ENCODE results near the gene GNAZ. TPM values are rescaled to one million over a fixed set of nuclear protein-coding genes. Genes with fewer than 3 reads are reported as not detected.

The GNAZ gene
- total RNA-seq, 1 experiment from 2014 or later: 11.9 TPM

DNA sequence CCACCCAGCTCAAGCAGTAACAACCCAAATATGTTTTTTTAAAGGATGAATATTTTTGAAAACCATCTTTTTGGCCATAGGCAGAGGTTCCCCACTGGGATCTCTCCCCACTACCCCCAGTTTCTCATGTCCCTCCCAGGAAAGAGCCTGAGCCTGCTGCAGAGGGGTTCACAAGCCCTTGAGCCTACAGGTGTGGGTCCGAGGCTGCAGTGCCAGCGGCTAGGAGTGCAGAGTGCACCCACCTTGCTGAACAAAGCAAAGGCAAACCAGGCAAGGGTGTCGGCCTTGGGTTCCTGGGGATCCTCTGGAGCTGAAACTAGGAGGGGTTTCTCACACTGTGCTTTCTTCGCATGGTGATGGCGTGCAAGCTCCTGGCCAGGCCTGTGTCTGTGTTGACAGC, 35.0 kb downstream of the GNAZ start:
- no peak for DNase-seq
- no peak overlapping the region for H3K4me3 ChIP-seq
- no peak overlapping the region for H3K27ac ChIP-seq
- peaks cover 51% of the 10 kb centered on the region for H3K4me1 ChIP-seq
- no peaks in the 10 kb centered on the region for H3K27me3 ChIP-seq
- no peaks in the 10 kb centered on the region for H3K9me3 ChIP-seq (replicated peaks)
- no peaks in the 10 kb centered on the region for H3K36me3 ChIP-seq

DNA sequence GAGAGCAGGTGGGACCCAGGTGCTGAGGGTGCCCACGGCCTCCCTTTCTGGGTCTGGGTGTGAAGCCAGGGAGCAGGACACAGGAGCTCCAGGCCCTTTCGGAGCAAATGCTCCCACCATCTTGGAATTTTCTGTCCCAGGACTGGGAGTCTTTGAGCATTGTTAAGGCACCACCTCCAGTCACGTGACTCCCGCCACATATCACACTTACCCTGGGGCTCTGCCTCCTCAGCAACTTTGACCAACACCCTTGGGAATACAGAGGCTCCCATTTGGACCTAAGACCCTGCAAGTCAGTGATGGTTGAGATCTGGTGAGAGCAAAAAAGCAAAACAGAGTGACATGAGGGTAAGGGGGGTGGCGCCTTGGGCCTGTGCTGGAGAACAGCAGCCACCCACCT, 35.6 kb downstream of the GNAZ start:
- Histone ChIP-seq H3K27ac (no peak overlapping the region), H3K9me3 (replicated peaks) (no peaks in the 10 kb centered on the region), H3K36me3 (no peaks in the 10 kb centered on the region), H3K27me3 (no peaks in the 10 kb centered on the region), H3K4me3 (no peak overlapping the region), H3K4me1 (peaks cover 56% of the 10 kb centered on the region)
- no peak for DNase-seq

DNA sequence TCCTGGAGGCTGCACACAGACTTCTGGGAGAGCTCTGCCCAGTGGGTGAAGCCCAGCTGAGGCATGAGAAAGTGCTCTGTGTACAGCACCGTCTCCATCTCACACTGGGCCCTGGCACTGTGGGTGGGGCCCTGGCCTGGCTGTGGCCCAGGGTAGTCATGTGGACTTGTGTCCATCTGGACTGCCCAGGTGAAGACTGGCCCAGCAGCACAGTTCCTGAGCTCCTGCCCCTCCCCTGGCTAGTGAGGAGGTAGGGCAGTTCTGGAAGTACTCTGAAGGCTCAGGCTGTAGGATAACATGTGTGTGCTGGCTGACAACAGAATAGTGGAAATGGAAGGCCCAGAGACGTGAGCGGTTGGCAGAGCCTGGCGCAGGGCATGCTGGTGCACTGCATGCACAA, 36.0 kb downstream of the GNAZ start:
- Histone ChIP-seq H3K27me3 (no peaks in the 10 kb centered on the region), H3K27ac (no peak overlapping the region), H3K9me3 (replicated peaks) (no peaks in the 10 kb centered on the region), H3K4me3 (no peak overlapping the region), H3K36me3 (no peaks in the 10 kb centered on the region), H3K4me1 (peaks cover 60% of the 10 kb centered on the region)
- no peak for DNase-seq

DNA sequence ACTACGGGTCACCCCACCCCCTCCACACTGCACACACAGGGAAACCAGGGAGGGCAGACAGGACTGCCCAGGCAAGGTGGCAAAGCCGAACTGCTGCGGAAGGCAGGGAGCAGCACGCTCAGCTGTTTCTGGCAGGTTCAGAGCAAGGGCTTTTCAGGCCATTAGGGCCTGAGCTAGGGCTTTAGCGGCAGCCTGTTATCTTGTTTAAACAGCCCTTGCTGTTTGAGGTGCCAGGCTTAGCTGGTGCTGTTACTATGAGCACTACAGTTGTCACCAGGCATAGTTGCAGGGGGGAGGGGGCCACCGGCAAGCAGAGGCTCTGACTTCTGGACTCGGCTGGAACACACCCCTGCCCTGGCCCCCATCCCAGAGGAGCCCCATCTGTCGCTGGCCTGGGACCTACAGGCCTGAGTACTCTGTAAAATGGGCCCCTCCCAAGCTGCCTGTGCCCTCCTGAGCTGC, 36.6 kb downstream of the GNAZ start:
- DNase-seq: peak; percentile 38 to 48
- Histone ChIP-seq H3K27me3 (no peaks in the 10 kb centered on the region), H3K36me3 (no peaks in the 10 kb centered on the region), H3K27ac (peak overlapping the region; percentile 13; the same call in 1 of the 2 replicates), H3K4me1 (peaks cover 61% of the 10 kb centered on the region), H3K4me3 (no peak overlapping the region), H3K9me3 (replicated peaks) (no peaks in the 10 kb centered on the region)

DNA sequence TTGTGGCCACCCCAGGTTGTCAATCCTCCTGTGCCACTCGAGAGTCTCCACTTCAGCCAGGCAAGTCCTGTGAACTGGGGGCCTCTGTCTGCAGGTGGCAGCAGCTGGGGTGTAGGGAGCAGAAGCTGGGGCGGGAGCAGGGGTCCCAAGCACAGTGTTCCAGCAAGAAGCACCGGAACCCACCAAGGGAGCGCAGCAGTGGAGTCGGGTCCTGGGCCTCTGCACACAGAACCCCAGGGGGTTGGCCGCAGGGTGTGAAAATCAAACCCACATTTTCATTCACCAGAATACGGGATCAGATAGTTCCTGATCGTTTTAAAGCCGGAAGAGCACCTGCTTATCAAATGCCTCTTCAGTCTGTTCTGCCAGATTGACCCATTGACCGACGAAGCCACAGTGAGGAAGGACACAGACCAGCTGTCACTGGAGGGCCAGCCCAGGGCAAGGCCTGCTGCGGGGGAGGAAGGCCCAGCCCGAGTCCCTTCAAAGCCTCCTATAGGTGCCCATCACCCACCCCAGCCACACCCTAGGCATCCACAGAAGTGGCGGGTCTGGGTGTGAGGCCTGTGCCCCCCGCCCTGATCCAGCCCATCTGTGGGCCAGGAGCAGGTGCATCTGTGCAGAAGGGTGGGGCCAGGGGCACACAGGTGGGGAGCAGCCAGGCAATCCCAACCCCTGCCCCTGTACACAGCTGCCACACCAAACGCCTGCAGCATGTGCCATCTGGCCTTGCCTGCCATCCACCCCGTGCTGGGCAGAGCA, 37.3 kb downstream of the GNAZ start:
- Histone ChIP-seq H3K9me3 (replicated peaks) (no peaks in the 10 kb centered on the region), H3K36me3 (no peaks in the 10 kb centered on the region), H3K4me1 (peaks cover 63% of the 10 kb centered on the region), H3K4me3 (no peak overlapping the region), H3K27ac (peak overlapping the region; percentile 13; the same call in 1 of the 2 replicates), H3K27me3 (no peaks in the 10 kb centered on the region)
- peak in 1 of 2 experiments; percentile 51 for DNase-seq

DNA sequence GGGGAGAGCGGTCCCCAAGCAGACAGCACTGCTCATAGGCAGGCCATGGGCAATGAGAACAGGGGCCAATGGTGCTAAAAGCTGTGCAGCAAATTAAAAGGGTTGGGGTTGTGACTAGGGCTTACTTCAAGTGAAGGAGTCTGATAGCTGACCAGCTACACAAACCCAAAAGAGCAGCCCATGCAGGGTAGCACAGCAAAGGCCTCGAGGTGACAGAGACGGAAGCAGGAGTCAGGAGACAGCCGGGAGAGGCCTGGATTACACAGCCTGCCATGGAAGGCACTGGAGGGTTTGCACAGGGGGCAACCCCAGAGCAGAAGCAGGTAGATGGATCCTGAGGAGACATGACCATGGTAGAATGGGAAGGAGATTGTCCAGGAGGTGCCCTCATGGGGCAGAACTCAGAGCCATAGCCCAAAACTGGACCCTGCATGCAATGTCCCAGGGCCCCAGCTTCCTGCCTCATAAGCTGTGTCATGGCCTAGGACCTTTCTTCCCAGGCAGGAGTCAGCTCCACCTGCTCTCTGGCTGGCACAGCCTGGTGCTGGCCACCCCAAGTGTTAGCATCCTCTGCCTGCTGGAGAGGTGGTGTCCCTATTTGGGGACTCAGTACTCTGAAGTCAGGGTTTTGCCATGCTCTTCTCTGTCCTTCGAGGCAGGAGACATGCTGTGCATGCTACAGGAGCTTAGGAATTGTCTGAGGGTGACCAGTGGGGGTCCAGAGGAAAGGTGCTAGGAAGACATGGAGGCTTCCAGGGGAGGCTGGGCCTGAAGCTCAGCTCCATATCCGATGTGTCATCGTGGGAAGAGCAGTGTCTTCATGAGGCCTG, 38.1 kb downstream of the GNAZ start:
- Histone ChIP-seq H3K4me3 (no peak overlapping the region), H3K4me1 (peaks cover 71% of the 10 kb centered on the region), H3K27ac (no peak overlapping the region), H3K36me3 (no peaks in the 10 kb centered on the region), H3K9me3 (replicated peaks) (no peaks in the 10 kb centered on the region), H3K27me3 (no peaks in the 10 kb centered on the region)
- DNase-seq: no peak

DNA sequence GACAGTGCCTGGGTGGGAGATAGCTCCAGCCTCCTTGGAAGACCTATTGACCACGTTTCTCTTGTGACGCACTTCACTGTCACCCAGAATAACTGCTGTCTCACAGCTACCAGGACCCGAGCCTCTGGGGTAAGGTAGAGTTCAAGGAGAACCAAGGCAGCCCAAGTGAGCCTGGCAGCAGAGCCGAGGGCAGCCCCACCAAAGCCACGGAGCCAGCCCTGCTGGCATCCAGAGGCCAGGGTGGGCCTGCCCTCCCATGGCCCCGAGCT, 38.7 kb downstream of the GNAZ start:
- Histone ChIP-seq H3K4me1 (peaks cover 76% of the 10 kb centered on the region), H3K27me3 (no peaks in the 10 kb centered on the region)

DNA sequence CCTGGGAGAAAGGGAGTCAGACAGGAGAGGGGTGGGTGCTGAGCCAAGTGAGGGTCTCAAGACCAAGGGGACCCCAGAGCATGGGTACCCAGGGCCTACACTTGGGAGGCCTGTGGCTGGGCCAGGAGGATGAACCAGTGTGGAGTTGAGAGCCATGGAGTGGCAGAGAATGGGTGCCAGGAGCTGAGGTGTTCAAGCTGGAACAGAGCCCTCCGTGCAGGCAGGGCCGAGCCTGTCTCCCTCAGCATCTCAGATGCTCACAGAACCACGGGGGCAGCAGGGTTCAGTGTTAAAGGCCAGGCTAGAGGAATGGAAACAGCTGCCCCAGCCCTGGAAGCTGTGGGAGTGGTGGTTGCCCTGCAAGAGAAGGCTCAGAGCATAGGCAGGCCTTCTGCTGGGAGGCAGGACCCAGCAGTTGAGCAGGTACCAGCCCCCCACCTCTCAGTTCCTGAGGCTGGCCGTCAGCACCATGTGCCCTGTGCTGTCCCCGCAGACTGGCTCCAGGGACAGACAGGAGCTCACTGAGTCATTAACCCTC, 39.2 kb downstream of the GNAZ start:
- Histone ChIP-seq H3K4me1 (peaks cover 81% of the 10 kb centered on the region), H3K9me3 (replicated peaks) (no peaks in the 10 kb centered on the region), H3K4me3 (no peak overlapping the region), H3K27me3 (no peaks in the 10 kb centered on the region), H3K36me3 (no peaks in the 10 kb centered on the region), H3K27ac (peak overlapping the region; percentile 98)
- DNase-seq: peak; percentile 65 to 71

More for the DNA sequence above, 38.7 kb downstream of the GNAZ start:
- Histone ChIP-seq H3K36me3 (no peaks in the 10 kb centered on the region), H3K4me3 (no peak overlapping the region), H3K27ac (peak overlapping the region; percentile 98), H3K9me3 (replicated peaks) (no peaks in the 10 kb centered on the region)
- DNase-seq: no peak

DNA sequence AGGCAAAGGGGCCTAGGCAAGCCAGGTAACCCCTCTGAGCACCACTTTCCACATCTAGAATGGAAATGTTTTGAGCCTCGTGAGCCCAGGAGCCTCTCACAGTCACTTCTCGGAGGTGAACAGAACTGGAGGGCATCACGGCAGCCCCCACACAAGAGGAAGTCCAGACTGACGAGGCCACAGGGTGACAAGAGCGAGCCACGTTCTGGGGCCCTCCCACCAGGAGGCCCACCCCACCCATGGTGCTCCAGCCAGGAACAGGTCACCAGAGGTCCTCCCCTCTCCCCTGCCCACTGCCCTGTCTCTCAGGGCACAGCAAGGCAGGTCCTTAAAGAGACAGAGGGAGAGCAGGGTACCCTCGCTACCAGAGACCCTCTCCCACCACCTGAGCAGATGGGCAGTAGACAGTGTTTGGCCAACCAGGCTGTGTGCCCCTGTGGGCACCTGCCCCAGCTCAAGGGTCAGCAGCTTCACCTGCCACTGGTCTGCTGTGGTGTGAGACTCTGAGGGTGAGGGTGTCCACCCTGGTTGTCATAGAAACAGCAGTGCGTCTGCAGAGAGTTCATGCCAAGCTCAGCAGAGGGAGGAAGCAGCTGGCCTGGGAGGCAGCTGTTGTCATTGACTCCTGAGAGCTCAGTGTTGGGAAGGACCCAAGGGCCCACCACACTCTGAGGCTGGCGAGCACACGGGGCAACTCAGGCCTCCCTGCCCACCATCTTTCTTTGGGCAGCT, 40.0 kb downstream of the GNAZ start:
- Histone ChIP-seq H3K4me3 (no peak overlapping the region), H3K27me3 (no peaks in the 10 kb centered on the region), H3K36me3 (no peaks in the 10 kb centered on the region), H3K9me3 (replicated peaks) (no peaks in the 10 kb centered on the region), H3K27ac (peak overlapping the region; percentile 98), H3K4me1 (peaks cover 90% of the 10 kb centered on the region)
- peak; percentile 94 to 96 for DNase-seq

DNA sequence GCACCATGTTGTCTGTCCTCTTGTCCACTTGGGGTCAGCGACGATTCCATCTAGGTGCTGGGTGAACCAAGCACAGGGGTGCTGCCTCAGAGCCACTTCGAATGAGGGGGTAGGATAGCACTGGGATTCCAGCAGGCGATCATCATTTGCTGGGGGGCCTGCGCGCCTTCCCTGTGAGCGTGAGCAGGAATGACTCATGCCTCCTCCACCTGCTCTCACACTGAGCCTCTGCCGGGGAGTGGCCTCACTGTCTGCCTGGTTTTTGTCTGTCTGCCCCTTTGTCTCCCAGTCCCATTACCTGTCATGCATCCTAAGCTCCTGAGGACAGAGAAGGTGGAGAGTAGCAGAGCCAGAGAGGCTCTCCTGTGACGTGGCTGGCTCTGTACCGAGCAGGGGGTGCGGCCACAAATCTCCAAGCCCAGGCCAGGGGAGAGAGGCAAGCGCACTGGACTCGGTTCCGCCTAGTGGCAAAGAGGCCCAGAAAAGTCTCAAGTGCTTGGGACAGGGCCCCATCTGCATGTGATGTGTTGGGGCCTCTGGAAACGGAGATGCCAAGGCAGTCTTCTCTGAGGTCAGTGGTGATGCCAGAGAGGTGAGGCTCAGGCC, 40.7 kb downstream of the GNAZ start:
- Histone ChIP-seq H3K4me1 (peaks cover 97% of the 10 kb centered on the region), H3K27me3 (no peaks in the 10 kb centered on the region), H3K4me3 (no peak overlapping the region), H3K27ac (peak overlapping the region; percentile 98), H3K36me3 (no peaks in the 10 kb centered on the region), H3K9me3 (replicated peaks) (no peaks in the 10 kb centered on the region)
- DNase-seq: peak; percentile 86 to 90

DNA sequence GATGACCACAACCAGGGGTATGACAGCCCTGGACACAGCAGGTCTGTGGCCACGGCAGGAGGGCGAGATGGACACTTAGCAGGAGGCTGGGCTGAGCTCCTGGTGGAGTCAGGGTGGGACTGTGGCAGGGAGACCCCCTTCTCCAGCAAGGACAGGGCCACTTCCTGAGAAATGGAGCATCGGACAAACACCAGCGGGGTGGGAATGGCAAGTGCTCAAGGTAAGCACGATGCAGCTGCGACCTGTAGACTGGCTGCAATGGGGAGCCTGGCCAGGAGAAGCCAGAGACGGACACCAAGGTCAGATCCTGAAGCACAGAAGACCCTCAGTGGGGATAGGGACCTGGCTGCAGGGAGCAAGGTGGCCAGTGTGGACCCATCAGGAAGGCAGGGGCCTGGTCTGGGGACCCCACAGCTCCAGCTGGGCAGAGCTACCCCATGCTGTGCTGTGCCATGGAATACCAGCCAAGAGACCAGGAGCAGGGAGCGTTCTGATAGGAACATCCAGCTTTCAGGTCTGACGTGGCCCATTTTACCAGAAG, 42.2 kb downstream of the GNAZ start:
- no peaks in the 10 kb centered on the region for H3K9me3 ChIP-seq (replicated peaks)
- H3K4me1 ChIP-seq: peaks cover 85% of the 10 kb centered on the region
- no peaks in the 10 kb centered on the region for H3K36me3 ChIP-seq
- H3K27me3 ChIP-seq: no peaks in the 10 kb centered on the region
- no peak for DNase-seq
- H3K4me3 ChIP-seq: no peak overlapping the region
- H3K27ac ChIP-seq: peak overlapping the region; percentile 98

DNA sequence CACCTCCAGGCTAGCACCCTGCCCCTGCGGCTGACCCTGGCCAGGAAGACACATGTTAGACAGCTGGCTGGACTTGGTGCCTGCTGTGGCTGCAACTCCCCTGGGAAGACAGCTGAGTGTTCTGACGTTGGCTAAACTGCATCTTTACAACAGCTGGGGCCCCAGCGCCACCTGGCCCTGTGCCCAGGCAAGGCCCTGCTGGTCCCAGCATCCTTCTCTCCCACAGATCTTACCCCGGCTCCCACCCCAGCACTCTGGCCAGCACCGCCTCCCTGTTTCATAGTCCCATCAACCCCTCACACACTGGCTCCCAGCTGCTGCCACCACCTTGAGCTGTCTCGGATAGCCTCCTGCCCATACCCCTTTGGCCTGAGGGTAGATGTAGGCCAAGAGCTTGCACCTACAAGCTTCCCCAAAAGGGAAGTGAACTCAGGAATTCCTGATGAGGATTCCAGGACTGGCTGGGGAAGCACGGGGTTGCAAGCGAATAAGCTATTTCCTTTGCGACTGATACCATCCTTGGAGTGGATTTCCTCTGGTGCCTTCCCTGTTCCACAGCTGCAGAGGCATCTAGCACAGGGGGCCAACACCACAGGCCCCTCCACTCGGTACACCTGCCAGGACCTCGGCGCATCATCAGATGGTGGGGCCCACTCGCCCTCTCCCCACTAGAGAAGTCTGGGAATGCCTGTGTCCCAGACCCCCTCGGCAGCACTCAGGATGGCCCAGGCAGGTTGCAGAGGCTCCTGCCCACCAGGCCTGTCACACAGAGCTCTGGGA, 42.9 kb downstream of the GNAZ start:
- DNase-seq: peak; percentile 98 to 99
- peak overlapping the region; percentile 98 for H3K27ac ChIP-seq
- H3K9me3 ChIP-seq (replicated peaks): no peaks in the 10 kb centered on the region
- H3K4me3 ChIP-seq: no peak overlapping the region
- peaks cover 78% of the 10 kb centered on the region for H3K4me1 ChIP-seq
- no peaks in the 10 kb centered on the region for H3K36me3 ChIP-seq
- H3K27me3 ChIP-seq: no peaks in the 10 kb centered on the region

DNA sequence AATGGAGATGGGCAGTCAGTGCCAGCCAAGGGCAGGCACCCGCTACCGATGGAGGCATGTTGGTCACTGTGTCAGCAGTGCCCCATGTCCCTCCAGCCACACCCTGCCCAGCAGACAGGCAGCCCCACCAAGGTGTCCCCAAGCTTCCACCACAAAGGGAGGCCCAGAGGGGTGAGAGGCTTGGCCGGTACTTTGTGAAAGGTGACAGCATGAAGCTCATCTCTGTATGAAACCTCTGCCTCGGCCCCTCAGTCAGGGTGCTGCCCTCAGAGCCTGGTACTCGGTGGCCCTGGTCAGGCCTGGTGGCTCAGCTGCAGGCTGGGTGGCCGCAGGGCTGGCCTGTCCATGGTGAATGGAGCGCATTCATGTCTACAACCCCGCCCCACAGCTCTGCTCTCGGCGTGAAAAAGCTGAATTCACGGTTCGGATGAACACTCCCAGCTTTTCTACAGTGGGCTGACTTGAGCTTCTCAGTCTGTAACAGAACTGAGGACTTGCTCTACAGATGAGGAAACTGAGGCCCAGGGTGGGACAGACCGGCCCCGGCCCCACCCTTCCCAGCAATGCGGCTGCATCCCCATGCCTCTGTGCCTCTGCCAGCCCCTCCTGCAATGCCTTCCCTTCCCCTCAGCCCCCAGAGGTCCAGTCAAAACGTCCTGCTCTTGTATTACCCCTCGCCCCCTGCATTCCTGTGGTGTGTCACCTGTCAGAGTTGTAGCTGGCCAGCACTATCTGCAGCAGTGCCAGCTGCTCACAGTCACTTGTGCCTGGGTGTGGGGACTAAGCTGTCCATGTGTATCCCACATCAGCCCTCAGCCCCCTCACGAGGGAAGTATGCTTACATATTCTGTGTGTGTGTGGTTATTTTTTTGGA, 43.8 kb downstream of the GNAZ start:
- peaks cover 70% of the 10 kb centered on the region for H3K4me1 ChIP-seq
- peak; percentile 94 for DNase-seq
- H3K27me3 ChIP-seq: no peaks in the 10 kb centered on the region
- H3K36me3 ChIP-seq: no peaks in the 10 kb centered on the region
- no peaks in the 10 kb centered on the region for H3K9me3 ChIP-seq (replicated peaks)
- H3K27ac ChIP-seq: peak overlapping the region; percentile 98
- H3K4me3 ChIP-seq: no peak overlapping the region
